Loucy (cell line): ENCODE data around the gene FGG.

Experiments
- CTCF ChIP-seq: fragments of 200-600 bp; sonication (generic); conservative IDR thresholded peaks from 2 replicates; pipeline ENCODE4 v1.5.1; 2014; ENCODE audit warnings: mild to moderate bottlenecking, antibody characterized with exemption, low read length
- EZH2phosphoT487 ChIP-seq: fragments of 200-600 bp; IDR thresholded peaks from 2 replicates; pipeline ENCODE4 v1.6.1; 2018; ENCODE audit warnings: antibody characterized with exemption, mild to moderate bottlenecking, moderate library complexity, borderline replicate concordance

DNA sequence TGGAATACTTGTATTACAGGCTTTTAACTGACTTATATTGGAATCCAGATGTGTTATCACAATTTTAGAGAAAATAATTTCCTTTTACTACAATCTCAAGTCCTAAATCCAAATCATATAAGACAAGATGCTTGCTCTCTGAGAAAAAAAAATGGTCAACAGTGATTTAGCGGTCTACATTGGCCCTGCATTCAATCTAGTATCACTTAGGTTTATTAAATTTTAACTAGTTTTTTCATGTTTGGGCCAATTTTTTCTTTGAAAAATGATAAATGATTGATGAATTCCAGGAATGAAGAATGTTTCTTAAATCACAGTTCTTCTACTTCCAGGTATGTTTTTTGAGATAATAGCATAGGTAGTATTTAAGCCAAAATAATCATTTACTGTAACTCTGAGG is 2.8 kb upstream of the FGG start:
- TF ChIP-seq EZH2phosphoT487 (no peak), CTCF (no peak)
